Measurements from ENCODE around the gene YWHAG. TPM values are rescaled to one million over a fixed set of nuclear protein-coding genes. Genes with fewer than 3 reads are reported as not detected.

YWHAG gene
- total and polyA plus RNA-seq, 2 of the 13 experiments (the other 11 are each of a cell fraction or from before 2014, with no cell fraction given), result 36.9 to 67.5 TPM

GRCh38 chr7:76349313-76349885 lies 9.4 kb downstream of the YWHAG start:
- H3K27ac ChIP-seq (ENCODE audit: extremely low read length, insufficient read depth, low read length), result no peak overlapping the region
- in situ Hi-C loops (cut with HindIII; ENCODE audit: extremely low pct_ligation_motif_present, low pct_unique_long_range_greater_than_20kb) (no loop called here), intact Hi-C loops (cut with micrococcal nuclease; ENCODE audit: unreplicated experiment) (no loop called here)
- H2AFZ ChIP-seq (ENCODE audit: low read length), result no peak overlapping the region
- WGBS (ENCODE audit: low lambda C conversion rate), result 89% methylated on average over 8 of the region's 8 CpGs
- H3K9ac ChIP-seq (ENCODE audit: insufficient read depth, low read depth, low read length), result no peak overlapping the region
- FAIRE-seq (no peak), DNase-seq (ENCODE audit: low spot score) (no peak), ATAC-seq (no peak)
- peaks cover 82% of the 10 kb centered on the region for H3K79me2 ChIP-seq (ENCODE audit: insufficient read depth, low read length)
- peaks cover 47% of the 10 kb centered on the region for H4K20me1 ChIP-seq (ENCODE audit: insufficient read depth, low read length)
- no peaks in the 10 kb centered on the region for H3K9me3 ChIP-seq (ENCODE audit: low read length)
- POLR2A ChIA-PET, result interaction anchor here (2.9 kb wide), 1 partner anchor 10 kb away, joined by 20 read pairs; the partner anchor contains the start of gene YWHAG
- H3K36me3 ChIP-seq (replicated peaks in 1 of 2; ENCODE audit: control insufficient read depth in 1 of 2, insufficient read depth in 2 of 2, low read length in 2 of 2), result peaks cover 13 to 59% of the 10 kb centered on the region in 2 experiments
- H3K27me3 ChIP-seq (ENCODE audit: control insufficient read depth in 1 of 2, insufficient read depth in 2 of 2, low read length in 2 of 2), result no peaks in the 10 kb centered on the region
- TF ChIP-seq GTF3A (CRISPR knock-in tag; conservative IDR thresholded peaks at IDR 0.05) (no peak), ATF3 (CRISPR knock-in tag; IDR thresholded peaks at IDR 0.05) (no peak)
- H3K4me1 ChIP-seq (ENCODE audit: insufficient read depth, low read length), result peaks cover 86% of the 10 kb centered on the region
- CTCF ChIA-PET (ENCODE audit: low intra/inter-chr PET ratio, low total read pairs), result no interaction called here
- no peak overlapping the region for H3K4me3 ChIP-seq (replicated peaks in 1 of 3; ENCODE audit: insufficient read depth in 1 of 3, low read depth in 2 of 3, low read length in 3 of 3)
- H3K4me2 ChIP-seq (ENCODE audit: low read depth, low read length), result no peak overlapping the region
- BruUV-seq (replicated peaks), result no TSS peak

- WGBS (ENCODE audit: low lambda C conversion rate), result 94% methylated on average over 5 of the region's 5 CpGs
- CTCF ChIA-PET (ENCODE audit: low intra/inter-chr PET ratio, low total read pairs), result interaction anchor here (0.6 kb wide), 1 partner anchor 67 kb away, joined by 3 read pairs; no protein-coding TSS in a partner anchor
- no peak for ATAC-seq
- Histone ChIP-seq H3K4me2 (ENCODE audit: low read depth, low read length) (no peak overlapping the region), H3K27ac (ENCODE audit: extremely low read length, insufficient read depth, low read length) (no peak overlapping the region), H2AFZ (ENCODE audit: low read length) (no peak overlapping the region), H3K4me3 (replicated peaks in 1 of 3; ENCODE audit: insufficient read depth in 1 of 3, low read depth in 2 of 3, low read length in 3 of 3) (no peak overlapping the region), H3K9me3 (ENCODE audit: low read length) (no peaks in the 10 kb centered on the region), H3K27me3 (ENCODE audit: control insufficient read depth in 1 of 2, insufficient read depth in 2 of 2, low read length in 2 of 2) (no peaks in the 10 kb centered on the region), H3K4me1 (ENCODE audit: insufficient read depth, low read length) (peaks cover 87% of the 10 kb centered on the region), H3K9ac (ENCODE audit: insufficient read depth, low read depth, low read length) (no peak overlapping the region), H3K79me2 (ENCODE audit: insufficient read depth, low read length) (peaks cover 81% of the 10 kb centered on the region), H3K36me3 (replicated peaks in 1 of 2; ENCODE audit: control insufficient read depth in 1 of 2, insufficient read depth in 2 of 2, low read length in 2 of 2) (peaks cover 17 to 65% of the 10 kb centered on the region in 2 experiments), H4K20me1 (ENCODE audit: insufficient read depth, low read length) (peaks cover 46% of the 10 kb centered on the region)
- in situ Hi-C loops (cut with HindIII; ENCODE audit: extremely low pct_ligation_motif_present, low pct_unique_long_range_greater_than_20kb) (no loop called here), intact Hi-C loops (cut with micrococcal nuclease; ENCODE audit: unreplicated experiment) (no loop called here)
- BruUV-seq (replicated peaks), result no TSS peak
- FAIRE-seq, result no peak
- DNase-seq (ENCODE audit: low spot score), result no peak
- POLR2A ChIA-PET, result interaction anchor here (1.1 kb wide), 1 partner anchor 11 kb away, joined by 4 read pairs; the partner anchor contains the start of gene YWHAG
- TF ChIP-seq KDM2A (CRISPR knock-in tag; IDR thresholded peaks at IDR 0.05; ENCODE audit: borderline replicate concordance, low read depth), result no peak
- no peak for TF ChIP-seq LRRFIP1 (CRISPR knock-in tag; conservative IDR thresholded peaks at IDR 0.05)
- no peak for TF ChIP-seq CENPT (CRISPR knock-in tag; IDR thresholded peaks at IDR 0.05; ENCODE audit: low read depth)
- no peak for TF ChIP-seq EP300 (IDR thresholded peaks at IDR 0.05; ENCODE audit: low read depth in 2 of 2, low read length in 2 of 2)
- TF ChIP-seq EP300 (CRISPR knock-in tag; IDR thresholded peaks at IDR 0.05; ENCODE audit: borderline replicate concordance), result no peak
- TF ChIP-seq ARNT2 (CRISPR knock-in tag; IDR thresholded peaks at IDR 0.05; ENCODE audit: low read depth), result no peak
- no peak for TF ChIP-seq MTF2 (CRISPR knock-in tag; IDR thresholded peaks at IDR 0.05; ENCODE audit: borderline replicate concordance)
- TF ChIP-seq SNAPC2 (CRISPR knock-in tag; IDR thresholded peaks at IDR 0.05), result no peak
- no peak for TF ChIP-seq ZBTB2 (CRISPR knock-in tag; IDR thresholded peaks at IDR 0.05; ENCODE audit: low read depth)
These were observed 11.1 kb downstream of the YWHAG start for GRCh38 chr7:76347710-76348109.
